GM19351 (cell line): ENCODE measurements around the gene CHCHD1.
"Not testable (repeated sequence)": the region's sequence is repeated elsewhere in the genome, so short reads cannot be mapped to it uniquely, and the experiment has no call there.

ENCODE experiments used
- ATAC-seq: cut with Tn5 transposase; IDR thresholded peaks from one replicate; pipeline ENCODE4 v1.9.1; 2021; ENCODE audit warnings: mild to moderate bottlenecking, moderate library complexity; ENCODE audit not compliant: unreplicated experiment

The CHCHD1 gene

DNA sequence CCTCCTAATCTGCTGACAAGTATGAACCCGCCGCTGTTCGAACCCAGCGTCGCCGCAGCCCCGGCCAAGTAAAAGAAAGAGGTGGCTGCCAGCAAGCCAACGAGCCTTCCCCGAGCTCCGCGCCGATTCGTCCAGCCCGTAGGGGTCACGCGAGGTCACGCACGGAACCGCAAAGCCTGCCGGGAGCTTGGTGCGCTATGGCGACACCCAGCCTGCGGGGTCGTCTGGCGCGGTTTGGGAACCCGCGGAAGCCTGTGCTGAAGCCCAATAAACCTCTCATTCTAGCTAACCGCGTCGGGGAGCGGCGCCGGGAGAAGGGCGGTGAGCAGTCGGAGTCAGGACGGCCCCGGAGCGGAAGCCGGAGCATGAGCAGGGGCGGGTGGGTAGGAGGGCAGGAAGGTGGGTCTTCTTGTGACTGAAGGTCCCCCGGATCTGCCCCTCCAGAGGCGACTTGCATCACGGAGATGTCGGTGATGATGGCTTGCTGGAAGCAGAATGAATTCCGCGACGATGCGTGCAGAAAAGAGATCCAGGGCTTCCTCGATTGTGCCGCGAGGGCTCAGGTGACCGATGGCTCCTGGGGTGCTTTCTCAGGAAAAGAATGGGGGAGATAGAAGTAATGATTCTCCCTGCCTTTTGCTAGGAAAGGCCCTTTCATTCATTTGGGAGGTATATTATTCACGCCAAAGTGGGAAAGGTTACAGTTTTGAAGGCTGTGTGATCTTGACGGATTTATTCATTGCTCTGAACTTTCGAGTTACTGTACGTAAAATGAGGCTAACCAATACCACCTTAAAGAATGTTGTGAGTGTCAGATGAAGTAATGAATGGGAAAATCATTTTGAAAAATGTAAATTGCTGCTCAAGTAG, at the start of gene CHCHD1:
TSS of gene CHCHD1 (plus strand) at position 170 of the 870 bp plus-strand sequence. CDS start at position 198, 28 bp downstream.
- ATAC-seq, result peak; percentile 58

DNA sequence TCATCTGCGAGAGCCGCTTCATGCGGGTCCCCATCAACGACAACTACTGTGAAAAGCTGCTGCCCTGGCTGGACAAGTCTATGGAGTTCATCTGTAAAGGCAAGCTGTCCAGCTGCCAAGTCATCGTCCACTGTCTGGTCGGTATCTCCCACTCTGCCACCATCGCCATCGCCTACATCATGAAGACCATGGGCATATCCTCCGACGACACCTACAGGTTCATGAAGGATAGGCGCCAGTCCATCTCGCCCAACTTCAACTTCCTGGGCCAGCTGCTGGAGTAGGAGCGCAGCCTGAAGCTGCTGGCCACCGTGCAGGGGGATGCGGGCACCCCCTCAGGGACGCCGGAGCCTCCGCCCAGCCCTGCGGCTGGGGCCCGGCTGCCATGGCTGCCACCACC, 49.4 kb upstream of the CHCHD1 start:
- no peak for ATAC-seq

DNA sequence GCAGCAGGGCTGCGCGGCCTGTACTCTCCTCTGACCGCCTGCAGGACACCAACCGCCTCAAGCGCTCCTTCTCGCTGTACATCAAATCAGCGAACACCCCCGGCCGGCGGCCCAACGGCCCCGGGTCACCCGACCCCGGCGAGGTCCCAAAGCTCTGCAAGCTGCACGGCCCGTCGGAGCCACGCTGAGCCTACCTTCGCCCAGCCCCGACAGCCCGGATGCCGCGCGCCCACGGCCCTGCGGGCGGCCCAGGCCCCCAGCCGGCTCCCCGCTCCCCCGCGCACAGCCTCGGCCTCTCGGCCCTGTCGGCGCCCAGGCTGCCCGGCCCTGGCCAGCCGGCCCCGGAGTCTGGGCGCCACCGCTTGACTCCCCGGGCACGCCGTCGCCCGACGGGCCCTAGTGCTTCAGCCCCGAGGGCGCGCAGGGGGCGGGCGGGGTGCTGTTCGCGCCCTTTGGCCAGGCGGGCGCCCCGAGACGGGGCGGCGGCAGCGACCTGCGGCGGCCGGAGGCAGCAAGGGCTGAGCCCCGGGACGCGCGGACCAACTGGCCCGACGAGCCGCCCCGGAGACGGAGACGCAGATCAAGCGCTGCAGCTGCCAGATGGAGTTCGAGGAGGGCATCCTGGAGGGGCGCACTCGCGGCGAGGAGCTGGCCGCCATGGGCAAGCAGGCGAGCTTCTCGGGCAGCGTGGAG, 48.8 kb upstream of the CHCHD1 start:
- ATAC-seq, result no peak

DNA sequence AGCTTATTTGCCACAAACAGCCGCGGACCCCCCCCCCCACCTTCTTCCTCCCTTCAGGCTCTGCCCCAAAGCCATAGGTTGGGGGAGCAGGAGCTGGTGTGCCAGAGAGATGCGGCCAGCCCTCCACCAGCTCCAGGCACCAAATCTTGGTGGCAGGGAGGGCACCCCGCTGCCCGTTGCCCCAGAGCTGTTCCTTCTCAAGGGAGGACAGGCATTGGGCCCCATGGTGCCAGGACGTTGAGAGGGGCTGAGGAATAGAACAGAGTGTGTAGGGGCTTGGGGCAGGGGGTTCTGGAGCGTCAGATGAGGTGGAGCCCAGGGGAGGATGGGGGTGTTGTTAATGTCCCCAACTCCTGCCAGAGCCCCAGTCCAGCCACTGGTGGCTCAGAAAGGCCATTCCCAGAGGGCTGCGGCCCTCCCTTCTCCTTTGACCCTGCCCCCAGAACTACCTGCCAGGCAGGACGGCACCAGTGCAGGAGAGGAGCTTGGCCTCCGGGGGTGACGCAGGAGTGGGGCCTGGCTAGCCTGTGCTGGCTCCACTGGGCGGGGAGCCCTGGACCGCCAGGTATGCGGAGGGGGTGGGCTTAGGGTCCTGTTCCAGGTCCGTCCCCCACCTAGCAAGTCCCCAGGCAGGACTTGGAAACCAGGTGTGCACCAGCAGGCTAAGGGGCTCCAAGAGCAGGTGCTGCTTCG, 47.7 kb upstream of the CHCHD1 start:
- ATAC-seq, result no peak

DNA sequence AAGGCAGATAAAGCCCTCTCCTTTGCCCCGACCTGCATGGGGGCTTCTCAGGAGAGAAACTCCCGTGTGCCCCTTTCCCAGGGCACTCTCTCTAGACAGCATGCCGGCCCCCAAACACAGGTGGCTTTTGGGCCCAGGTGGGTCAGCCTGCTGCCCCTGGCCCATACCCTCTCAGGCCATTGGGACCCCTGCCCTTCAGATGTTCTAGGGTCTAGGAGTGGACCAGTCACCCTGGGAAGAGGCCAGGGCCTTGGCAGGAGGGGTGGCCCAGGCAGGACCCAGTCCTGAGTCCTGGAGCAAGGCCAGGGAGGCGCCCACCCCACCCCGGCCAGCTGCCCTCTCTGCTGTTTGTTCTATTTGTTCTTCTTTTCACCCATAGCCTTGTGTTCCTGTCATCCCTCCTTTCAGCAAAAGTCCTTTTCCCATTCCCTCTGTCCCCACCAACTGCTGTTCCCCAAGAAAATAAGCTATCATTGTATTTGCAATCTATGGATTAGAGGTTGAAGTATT, 47.0 kb upstream of the CHCHD1 start:
- ATAC-seq, result no peak

GRCh38 chr10:73740501-73741254, 41.2 kb upstream of the CHCHD1 start:
- ATAC-seq, result not testable (repeated sequence)

GRCh38 chr10:73742454-73742734, 39.5 kb upstream of the CHCHD1 start:
- no peak for ATAC-seq

DNA sequence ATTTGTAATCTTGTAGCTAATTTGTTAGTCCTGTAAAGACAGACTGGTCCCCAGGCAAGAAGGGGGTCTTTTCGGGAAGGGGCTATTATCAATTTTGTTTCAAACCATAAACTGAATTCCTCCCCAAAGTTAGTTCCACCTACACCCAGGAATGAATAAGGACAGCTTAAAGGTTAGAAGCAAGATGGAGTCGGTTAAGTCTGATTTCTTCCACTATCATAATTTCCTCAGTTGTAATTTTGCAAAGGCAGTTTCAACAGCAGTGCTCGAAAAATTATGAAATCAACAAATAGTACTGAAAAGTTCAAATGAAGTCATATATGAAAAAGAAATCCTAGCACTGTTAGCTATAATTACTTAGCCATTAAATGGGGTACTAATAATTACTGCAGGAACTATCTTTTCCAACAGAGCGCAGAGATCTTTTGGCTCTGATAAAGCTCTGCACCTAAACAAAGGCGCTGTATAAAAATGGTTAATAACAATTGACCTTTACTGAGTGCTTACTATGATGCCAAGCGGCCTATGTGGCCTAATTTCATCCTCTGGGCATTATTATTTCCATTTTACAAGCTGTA, 38.4 kb upstream of the CHCHD1 start:
- no peak for ATAC-seq

GRCh38 chr10:73743905-73744663, 37.8 kb upstream of the CHCHD1 start, which contains the start of gene SEC24C:
Gene SEC24C, plus strand, starts transcription at chr10:73744372. Its CDS starts 2,461 bp downstream, at chr10:73746833.
- peak; percentile 91 for ATAC-seq

DNA sequence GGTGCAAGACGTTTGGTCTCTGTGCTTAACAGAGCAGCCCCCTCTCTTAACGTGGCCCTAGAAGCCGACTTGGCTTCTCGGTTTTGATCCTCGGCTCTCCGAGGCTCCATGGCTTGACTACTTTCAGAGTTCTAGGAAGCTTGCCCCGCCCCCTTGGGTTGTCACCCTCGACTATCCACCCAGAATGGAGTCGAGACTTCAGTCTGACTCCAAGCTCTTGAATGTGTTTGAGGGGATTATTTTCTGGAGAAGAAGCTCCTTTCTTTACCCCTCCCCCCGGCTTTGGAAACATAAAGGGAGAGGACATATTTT, 37.2 kb upstream of the CHCHD1 start:
- ATAC-seq, result peak; percentile 37

DNA sequence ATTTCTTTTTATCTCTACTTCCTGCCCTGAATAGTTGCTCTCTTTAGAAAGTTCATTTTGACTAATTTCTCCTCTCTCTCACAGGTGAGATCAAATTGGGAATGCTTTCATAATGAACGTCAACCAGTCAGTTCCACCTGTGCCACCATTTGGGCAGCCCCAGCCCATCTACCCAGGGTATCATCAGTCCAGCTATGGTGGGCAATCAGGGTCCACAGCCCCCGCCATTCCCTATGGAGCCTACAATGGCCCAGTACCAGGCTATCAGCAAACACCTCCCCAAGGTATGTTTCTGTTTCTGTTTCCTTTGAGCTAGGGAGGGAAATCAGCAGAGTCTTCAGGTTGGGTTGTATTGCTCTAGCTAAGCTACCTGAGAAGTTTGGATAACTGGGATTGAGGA, 35.1 kb upstream of the CHCHD1 start:
- no peak for ATAC-seq

DNA sequence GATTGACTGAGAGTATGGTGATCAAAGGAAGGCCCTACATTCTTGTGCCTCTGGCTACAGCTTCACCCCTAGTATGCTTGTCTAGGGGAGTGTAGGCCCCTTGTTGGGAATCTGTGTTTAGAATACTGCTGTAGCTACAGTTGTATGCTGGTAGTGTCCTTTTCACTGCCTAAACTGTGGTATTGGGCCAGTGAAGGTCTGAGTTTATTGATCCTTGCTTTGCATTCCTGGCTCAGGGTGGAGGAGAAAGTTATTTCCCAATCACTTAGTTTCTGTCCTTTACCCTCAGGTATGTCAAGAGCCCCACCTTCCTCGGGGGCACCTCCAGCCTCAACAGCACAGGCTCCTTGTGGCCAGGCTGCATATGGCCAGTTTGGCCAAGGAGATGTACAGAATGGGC, 31.0 kb upstream of the CHCHD1 start:
- ATAC-seq, result no peak

GRCh38 chr10:73756183-73756582, 25.7 kb upstream of the CHCHD1 start:
- no peak for ATAC-seq

DNA sequence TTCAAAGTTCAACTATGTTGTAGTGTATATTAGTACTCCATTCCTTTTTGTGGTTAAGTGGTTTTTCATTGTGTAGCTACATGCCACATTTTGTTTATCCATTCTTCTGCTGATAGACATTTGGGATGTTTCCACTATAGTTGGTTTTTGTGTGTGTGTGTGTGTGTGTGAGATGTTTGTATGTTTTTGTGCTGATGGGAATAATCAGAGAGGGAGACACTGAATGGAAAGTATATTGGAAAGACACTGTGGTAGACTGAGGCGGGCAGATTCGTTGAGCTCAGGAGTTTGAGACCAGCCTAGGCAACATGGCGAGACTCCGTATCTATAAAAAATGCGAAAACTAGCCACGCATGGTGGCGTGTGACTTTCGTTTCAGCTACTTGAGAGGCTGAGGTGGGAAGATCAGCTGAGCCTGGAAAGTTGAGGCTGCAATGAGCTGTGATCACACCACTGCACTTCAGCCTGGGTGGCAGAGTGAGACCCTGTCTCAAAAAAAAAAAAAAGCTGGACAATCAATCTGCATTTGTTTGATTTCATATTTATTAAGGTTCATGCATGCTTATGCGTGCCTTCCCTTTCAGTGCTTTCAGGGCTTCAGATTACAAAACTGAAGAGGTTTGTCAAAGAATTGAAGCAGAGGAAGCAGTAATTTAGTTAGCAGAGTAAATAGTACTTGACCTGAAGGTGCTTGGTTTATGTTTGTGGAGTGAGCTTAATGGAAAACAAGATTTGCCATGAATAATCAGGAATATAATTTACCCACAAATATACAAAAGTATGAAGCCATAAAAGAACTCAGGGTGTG, 22.9 kb upstream of the CHCHD1 start:
- ATAC-seq, result peak; percentile 53

- peak; percentile 66 for ATAC-seq
Observed at GRCh38 chr10:73759512-73760115, 22.2 kb upstream of the CHCHD1 start.

DNA sequence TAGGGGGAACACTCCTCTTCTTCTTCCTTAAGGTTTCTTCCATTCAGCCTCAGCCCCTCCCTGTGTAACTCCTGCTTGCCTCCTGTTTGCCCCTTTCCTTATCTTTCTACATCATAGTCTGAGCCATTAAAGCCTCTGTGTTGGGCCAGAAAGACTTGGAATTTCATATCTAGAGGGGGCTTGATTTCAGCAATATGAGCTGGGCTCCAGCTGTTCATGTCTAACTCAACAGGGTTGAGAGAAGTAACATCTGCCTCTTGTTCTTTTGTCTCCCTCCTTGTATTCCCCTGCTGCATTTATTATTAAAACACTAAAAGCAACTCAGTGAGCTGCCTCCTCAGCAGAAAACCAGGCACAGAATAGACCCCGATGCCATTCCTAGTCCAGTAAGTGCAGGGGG, 20.1 kb upstream of the CHCHD1 start:
- no peak for ATAC-seq

DNA sequence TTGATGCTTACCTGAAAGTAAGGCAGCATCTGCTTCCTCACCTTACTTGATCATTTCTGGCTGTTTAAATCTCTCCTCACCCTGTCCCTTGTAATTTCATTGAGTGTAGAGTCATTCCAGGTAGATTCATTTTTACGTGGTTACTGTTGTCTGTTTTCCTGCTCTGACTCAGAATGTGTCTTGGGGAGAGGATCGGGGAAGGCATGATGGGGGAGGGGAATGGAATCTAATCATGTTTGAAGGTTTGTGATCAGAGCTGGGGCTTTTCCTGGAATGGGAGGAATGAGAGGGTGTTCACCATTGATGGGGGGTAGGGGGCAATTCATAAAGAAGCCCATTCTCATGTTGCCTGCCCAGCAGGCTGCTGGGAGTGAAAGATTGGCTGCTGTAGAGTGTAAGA, 18.9 kb upstream of the CHCHD1 start:
- ATAC-seq, result no peak

DNA sequence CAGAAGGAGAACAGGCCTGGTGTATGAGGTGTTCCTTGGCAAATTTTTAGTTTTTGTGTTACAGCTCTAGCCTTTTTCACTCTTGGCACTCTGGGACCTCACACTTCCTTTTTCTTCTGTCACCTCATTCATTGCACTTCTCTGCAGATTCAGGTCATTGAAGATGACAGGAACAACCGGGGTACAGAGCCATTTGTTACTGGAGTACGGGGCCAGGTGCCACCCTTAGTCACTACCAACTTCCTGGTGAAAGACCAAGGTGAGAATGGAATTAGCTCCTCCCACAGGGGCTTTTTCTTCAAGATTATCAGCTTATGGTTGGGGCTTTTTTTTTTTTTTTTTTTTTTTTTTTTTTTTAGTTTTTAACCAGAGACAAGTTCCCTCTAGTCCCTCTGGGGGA, 18.5 kb upstream of the CHCHD1 start:
- no peak for ATAC-seq

GRCh38 chr10:73765066-73765465, 16.8 kb upstream of the CHCHD1 start:
- ATAC-seq, result no peak
